TTC549 (cell line): Measurements from ENCODE around the gene KLHL14.
"Not testable (repeated sequence)": the region's sequence is repeated elsewhere in the genome, so short reads cannot be mapped to it uniquely, and the experiment has no call there.

ENCODE experiments used
- FAIRE-seq: peaks from 2 replicates; lab custom pipeline; 2012; peaks lifted over from hg19 to GRCh38; lab: Jason Lieb, UNC

The KLHL14 gene, protein sequence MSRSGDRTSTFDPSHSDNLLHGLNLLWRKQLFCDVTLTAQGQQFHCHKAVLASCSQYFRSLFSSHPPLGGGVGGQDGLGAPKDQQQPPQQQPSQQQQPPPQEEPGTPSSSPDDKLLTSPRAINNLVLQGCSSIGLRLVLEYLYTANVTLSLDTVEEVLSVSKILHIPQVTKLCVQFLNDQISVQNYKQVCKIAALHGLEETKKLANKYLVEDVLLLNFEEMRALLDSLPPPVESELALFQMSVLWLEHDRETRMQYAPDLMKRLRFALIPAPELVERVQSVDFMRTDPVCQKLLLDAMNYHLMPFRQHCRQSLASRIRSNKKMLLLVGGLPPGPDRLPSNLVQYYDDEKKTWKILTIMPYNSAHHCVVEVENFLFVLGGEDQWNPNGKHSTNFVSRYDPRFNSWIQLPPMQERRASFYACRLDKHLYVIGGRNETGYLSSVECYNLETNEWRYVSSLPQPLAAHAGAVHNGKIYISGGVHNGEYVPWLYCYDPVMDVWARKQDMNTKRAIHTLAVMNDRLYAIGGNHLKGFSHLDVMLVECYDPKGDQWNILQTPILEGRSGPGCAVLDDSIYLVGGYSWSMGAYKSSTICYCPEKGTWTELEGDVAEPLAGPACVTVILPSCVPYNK

GRCh38 chr18:32772581-32773381 lies at the start of gene KLHL14:
Gene KLHL14, minus strand, starts transcription at chr18:32773023. Its CDS starts 2,432 bp downstream, at chr18:32770591.
- FAIRE-seq = no peak

DNA sequence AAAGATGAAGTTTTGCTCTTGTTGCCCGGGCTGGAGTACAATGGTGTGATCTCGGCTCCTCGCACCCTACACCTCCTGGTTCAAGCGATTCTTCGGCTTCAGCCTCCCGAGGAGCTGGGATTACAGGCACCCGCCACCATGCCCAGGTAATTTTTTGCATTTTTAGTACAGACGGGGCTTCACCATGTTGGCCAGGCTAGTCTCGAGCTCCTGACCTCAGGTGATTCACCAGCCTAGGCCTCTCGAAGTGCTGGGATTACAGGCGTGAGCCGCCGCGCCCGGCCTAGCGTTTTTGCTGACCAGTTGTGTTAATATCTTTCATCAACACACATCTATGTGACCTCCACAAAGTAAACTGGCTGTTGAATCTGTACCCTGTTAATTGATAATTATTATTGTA lies 49.4 kb upstream of the KLHL14 start:
- FAIRE-seq = no peak

DNA sequence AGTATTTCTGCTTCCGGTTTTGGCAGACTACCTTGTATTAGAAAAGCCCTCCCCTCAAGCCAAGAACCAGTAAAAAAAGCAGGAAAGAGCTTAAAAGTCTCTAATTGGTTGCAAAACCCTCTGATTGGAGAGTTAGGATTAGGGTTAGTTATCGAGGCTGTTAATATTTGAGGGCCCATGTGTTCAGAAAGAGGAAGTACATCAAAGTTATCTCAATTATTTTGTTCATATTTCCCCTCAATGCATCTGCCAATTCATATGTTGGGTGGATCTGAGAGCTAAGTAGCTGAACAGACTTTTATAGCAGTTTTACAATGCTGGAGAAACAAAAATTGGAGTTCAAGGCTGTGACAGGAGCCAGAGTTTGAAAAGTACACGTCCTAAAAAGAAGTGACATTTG lies 43.1 kb upstream of the KLHL14 start:
- no peak for FAIRE-seq

DNA sequence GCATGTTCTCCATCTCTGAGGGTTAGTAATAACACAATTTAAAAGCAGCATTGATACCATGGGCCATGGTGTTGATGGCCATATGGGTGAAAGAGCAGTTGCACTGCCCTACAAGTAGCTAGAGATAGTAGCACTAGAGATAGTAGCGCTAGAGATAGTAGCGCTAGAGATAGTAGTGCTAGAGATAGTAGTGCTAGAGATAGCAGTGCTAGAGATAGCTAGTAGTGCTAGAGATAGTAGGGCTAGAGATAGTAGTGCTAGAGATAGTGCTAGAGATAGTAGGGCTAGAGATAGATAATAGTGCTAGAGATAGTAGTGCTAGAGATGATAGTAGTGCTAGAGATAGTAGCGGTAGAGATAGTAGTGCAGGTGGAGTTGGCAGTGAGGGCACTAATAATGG lies 39.5 kb upstream of the KLHL14 start:
- FAIRE-seq = no peak

- no peak for FAIRE-seq
Measured at GRCh38 chr18:32810314-32810713, 37.5 kb upstream of the KLHL14 start.

- FAIRE-seq = no peak
Measured at GRCh38 chr18:32805354-32805753, 32.5 kb upstream of the KLHL14 start.

DNA sequence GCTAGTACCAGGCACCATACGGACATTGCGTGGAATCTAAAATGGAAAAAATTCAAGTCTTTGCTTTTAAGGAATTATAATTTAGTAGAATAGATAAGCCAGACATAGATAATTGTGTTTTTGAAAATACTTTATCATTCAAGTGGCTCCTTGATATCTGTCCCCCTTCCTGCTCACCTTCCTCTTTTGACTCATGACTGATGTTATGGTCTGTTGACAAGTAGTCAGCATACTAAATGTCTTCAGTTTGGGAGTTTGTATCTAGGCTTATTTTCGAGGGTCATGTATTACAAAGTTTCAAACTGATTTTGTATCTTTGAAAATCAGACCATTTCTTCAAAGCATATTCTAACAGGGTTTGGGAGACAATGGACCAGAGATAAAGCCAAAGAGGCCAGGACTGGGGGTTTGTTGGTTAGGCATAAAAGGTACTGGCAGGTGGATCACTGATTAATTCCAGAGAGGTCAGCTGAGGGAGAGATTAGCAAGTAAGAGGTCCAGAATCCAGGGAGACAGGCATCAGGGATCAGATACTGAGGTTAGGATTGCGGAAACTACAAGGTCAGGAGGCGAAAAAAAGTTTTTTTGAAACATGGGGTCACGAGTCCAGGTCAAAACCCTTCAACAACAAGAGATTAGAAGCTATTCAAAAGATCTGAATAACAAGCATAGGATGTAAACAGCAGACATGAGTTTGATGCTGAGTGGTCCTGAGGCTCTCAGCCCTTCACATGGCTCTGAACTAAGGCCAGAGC lies 31.5 kb upstream of the KLHL14 start:
- FAIRE-seq = no peak

- FAIRE-seq = no peak
Measured at GRCh38 chr18:32803568-32803967, 30.7 kb upstream of the KLHL14 start.

GRCh38 chr18:32802591-32803451 lies 30.0 kb upstream of the KLHL14 start:
- FAIRE-seq = no peak

GRCh38 chr18:32801228-32801627 lies 28.4 kb upstream of the KLHL14 start:
- FAIRE-seq = no peak

DNA sequence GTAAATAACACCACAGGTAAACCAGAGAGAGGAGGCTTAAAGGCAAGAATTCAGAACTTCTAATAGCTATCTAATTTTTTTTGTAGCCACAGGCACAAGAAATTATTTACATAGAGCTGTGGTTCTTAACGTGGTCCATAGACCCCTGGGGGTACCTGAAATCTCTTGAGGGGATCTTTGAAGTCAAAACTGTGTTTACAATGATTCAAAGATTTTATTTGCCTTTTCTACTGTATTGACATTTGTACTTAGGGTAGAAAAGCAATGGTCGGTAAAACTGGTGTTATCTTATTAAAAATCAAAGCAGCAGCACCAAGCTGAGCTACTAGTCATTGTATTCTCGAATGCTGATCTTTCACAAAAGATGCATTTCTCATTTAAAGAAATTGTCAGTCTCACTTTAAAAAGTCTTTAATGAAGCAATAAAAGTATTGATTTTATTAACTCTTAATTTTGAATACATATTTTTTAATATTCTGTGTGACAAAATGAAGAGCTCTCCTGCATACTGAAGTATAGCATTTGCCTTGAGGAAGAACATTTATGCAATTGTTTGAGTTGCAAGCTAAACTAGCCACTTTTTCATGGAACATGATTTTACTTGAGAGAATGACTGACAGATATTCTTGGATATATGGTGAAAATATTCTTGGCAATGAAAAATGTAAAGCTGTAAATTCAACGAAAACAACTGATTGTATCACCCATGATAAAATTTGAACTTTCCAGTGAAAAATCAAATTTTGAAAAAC lies 25.6 kb upstream of the KLHL14 start:
- no peak for FAIRE-seq

DNA sequence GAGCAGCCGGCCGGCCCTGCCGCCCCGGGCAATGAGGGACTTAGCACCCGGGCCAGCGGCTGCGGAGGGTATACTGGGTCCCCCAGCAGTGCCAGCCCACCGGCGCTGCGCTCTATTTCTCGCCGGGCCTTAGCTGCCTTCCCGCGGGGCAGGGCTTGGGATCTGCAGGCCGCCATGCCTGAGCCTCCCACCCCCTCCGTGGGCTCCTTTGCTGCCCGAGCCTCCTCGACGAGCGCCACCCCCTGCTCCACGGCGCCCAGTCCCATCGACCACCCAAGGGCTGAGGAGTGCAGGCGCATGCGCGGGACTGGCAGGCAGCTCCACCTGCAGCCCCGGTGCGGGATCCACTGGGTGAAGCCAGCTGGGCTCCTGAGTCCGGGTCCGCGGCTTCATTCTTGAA lies 21.8 kb upstream of the KLHL14 start:
- FAIRE-seq = not testable (repeated sequence)

- no peak for FAIRE-seq
Measured at GRCh38 chr18:32779010-32779409, 6.2 kb upstream of the KLHL14 start.

- FAIRE-seq = no peak
Measured at GRCh38 chr18:32777049-32777448, 4.2 kb upstream of the KLHL14 start.

DNA sequence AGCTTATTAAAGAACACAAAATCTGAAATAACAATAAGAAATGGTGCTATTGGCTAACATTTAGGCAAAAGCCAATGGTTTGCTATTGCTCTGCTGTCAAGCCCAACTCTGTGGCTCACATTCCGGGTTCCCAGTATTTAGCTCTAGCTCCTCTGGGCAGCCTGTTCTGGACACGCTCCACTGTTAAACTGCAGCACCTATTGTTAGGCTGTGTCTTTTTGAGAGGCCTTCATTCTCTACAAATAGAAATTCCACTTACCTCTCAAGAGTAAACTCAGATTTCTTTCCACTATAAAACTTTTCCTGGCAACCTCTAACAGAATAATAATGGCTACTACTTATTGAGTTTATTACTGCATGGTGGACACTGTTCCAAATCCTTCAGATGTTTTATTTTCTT lies 3.7 kb upstream of the KLHL14 start:
- FAIRE-seq = no peak

DNA sequence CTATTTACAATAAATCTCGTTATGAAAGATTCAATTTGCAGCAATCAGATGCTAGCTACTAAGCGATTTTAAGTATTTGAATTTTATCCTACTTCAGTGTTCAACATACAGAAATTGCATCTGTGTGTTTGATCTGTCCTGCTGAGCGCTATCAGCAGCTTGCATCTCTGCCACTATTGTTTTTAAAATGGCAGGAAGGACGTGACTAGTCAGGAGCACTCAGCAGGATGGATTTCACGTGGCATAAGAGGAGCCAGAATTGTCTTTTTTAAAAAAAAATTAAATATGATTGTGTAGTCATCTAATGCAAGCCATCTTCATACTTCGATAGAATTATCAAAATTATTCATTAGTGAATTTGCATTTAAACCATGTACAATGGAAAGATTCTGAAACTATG lies 2.8 kb upstream of the KLHL14 start:
- FAIRE-seq = no peak

DNA sequence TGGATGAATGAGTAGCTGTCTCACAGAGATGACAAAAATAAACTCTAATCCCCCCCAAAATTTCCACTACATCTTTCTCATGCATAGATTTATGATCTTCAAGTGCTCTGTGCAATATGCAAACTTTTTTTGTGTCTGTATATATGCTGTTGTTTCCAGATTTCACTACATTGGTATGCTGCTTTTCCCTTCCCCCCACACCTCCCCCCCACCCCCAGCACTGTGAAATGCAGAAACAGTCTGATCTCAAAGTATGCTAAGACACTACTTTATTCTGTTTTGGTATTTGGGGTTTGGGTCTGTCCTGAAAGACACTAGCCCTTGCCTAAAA lies 524 bp upstream of the KLHL14 start:
- no peak for FAIRE-seq

DNA sequence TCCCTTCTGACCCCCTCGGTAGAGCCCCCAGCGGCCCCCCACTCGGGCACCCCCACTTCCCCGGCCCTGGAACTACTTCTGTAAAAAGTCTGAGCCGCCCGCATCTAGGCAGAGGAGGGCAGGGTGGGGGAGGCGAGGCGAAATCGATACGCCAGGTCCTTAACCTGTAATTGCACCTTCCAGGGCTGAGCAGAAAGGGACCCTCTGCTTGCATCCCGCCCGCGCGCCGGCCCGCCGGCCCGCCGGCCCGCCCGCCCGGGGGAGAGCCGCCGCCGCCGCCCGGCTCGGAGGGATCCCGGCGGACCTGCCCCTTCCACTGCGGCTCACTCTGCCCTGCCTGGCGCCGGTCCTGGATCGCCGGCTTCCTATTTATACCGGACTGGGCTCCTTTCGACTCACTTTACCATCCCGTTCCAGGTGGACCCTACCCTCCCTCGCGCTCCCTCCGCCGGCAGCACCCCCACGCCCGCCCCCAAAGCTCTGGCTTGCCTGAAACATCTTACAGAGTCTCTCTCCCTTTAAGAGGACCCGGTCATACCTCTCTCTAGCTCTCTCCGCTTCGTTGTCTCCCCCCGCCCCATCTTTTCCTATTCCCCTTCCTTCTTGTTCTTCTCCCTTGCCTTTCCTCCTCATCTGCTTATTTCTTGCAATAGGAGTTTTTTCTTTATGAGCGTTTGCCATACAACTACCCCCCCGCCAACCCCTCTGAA lies 797 bp downstream of the KLHL14 start:
- FAIRE-seq = no peak

DNA sequence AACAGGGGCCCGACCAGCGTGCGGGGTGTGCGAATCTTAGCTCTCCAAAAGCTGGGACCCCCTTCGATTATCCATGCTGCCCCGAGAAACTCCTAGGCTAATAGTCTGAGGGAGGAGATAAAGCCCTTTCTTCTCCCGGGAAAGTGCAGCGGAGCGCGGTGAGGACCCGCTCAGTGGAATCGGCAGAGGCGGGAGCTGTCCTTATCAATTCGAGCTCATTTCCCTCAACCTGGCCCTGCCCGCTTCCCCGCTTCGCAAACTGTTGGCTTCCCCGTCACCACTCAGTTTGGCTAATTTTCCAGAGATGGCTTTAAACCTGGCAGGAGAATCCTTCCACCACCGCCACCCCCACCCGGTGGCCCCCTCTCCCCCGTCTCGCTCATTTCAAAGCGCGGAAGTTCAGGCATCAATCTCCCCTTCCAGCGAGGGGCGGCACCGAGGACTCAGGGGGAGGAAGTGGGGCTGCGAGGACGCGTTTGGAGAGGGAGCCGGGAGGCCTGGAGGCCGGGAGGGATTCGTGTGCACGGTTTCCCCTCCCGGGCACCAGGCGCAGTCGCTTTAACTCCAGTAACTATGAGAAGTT lies 1.6 kb downstream of the KLHL14 start:
- no peak for FAIRE-seq

DNA sequence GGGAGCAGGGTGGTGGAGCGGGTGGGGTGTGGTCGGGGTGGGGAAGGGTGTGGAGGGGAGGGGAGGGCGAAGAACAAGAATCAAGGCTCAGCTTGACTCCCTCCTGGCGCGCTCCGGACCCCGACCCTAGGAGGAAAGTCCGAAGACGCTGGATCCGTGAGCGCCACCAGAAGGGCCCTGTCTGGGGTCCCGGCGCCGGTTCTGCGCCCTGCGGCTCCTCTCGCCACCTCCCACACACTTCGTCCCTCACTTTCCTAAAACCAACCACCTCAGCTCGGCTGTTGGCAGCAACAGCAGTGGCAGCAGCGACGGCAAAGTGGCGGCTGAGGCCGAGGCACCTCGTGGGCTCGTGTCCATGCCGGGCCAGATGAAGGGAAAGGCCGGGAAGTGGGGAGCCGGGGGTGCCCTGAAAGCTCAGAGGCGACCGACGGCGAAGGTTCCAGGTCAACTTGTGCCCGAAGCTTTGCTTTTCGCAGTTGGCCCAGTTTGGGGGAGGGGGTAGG lies 2.1 kb downstream of the KLHL14 start:
- no peak for FAIRE-seq
